NOMO-1 treated with DMSO at 0.1 percent for 48 hours (cell line): ENCODE results near the gene PKMYT1.

Experiments
- DNase-seq: peaks from one replicate; lab custom pipeline; 2025; ENCODE audit not compliant: unreplicated experiment; lab: John Stamatoyannopoulos, UW

The PKMYT1 gene

GRCh38 chr16:2974319-2975056 is 5.8 kb downstream of the PKMYT1 start:
- DNase-seq, result no peak

DNA sequence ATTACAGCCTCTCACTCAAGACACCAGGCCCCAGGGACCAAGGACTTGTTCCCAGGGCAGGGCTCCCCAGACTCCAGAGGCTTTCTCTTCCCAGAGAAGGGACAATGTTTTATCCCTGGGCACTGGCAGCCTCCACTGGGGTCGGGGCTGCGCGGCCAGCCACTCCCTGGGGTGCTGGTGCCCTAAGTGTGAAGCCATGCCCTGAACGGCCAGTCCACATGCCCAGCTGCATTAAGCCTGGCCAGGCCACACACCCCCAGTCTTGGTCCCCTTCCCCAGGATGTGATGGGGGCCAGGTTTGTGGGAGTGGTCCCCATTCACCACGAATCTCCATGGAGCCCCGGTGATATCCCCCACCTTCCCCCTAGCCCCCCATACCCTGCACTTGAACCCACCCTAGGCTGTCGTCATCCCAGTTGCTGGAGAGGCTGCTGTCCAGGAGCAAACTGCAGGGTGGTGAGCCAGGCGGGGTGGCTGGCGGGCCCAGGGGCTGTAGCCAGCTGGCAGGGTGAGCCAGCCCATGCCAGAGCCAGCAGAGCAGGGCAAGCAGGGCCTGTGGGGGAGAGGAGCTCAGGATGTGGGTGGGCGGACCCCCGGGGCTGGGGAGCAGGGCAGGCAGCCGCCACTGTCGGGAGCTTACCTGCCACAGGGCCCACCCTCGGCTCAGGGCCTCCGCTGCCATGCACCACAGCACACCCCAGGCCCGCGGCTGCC is 6.5 kb downstream of the PKMYT1 start:
- no peak for DNase-seq

DNA sequence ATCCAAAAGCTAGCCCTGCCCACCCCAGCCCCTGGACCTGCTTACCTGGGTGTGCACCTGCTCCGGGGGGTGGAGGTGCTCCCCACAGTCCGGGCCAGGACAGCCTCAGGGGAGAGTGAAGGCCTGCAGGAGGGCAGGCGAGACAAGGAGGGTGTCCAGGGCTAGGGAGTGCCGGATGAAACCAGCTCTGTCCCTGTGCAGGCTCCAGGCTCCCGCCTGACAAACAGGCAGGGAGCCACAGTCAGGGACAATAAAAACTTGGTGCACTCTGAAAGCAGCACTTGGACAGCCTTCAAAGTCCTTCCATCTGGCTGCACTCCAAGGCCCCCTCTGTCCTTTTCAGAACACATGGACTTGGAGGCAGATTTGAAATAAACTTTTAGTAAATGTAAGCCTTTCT is 7.2 kb downstream of the PKMYT1 start:
- DNase-seq, result no peak

DNA sequence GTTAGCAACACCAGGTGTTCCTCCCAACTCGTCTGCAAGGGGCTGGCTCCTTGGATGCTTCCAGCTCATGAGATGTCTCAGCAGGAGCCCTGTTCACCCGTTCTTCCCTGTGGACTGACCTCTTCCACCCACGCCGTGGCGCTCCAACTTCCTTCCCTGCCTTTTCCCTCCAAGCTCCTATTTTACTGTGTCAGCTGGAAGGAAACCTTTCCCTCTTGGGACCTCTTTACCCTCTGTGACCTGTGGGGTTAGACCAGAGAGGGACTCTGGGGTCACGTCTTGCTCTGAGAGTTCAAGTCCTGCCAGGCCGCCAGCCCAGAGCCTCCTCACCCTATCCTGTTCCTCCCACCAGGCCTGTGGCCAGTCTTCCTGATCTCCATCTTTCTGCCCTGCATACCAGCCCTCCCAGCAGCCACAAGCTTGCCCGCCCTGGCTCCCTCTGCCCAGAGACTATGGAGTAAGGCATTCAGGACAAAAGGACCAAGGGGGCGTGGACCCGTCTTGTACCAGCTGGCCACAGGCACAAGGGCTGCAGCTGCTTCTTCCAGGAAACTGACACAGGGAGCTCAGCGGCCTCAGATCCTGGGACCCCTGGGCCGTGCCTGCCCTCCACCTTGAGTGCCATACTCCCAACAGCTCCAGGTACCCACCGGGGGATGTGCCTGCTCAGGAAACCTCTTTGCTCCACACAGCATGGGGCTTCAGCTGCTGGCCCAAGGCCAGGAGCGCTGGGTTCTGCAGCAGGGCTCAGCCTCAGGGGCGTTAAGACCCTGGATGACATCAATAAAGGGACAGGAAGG is 8.1 kb downstream of the PKMYT1 start:
- no peak for DNase-seq

DNA sequence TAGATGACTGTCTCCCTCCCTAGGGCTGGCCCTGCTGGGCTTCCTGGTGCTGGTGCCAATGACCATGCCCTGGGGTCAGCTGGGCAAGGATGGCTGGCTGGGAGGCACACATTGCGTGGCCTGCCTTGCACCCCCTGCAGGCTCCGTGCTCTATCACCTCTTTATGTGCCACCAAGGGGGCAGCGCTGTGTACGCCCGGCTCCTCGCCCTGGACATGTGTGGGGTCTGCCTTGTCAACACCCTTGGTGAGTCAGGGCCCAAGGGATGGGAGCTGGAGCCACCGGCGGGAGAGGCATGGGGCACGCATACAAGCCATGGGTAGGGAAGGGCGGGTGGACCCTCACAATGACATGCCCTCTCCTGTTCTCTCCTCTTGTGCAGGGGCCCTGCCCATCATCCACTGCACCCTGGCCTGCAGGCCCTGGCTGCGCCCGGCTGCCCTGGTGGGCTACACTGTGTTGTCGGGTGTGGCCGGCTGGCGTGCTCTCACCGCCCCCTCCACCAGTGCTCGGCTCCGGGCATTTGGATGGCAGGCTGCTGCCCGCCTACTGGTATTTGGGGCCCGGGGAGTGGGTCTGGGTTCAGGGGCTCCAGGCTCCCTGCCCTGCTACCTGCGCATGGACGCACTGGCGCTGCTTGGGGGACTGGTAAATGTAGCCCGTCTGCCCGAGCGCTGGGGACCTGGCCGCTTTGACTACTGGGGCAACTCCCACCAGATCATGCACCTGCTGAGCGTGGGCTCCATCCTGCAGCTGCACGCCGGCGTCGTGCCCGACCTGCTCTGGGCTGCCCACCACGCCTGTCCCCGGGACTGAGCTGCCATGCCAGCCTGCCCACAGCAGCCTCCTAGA is 8.9 kb downstream of the PKMYT1 start:
- DNase-seq, result no peak

- DNase-seq, result no peak
These were observed 9.7 kb downstream of the PKMYT1 start for GRCh38 chr16:2970563-2970962.

GRCh38 chr16:2969545-2970521 is 10.4 kb downstream of the PKMYT1 start:
- DNase-seq, result peak; percentile 81

DNA sequence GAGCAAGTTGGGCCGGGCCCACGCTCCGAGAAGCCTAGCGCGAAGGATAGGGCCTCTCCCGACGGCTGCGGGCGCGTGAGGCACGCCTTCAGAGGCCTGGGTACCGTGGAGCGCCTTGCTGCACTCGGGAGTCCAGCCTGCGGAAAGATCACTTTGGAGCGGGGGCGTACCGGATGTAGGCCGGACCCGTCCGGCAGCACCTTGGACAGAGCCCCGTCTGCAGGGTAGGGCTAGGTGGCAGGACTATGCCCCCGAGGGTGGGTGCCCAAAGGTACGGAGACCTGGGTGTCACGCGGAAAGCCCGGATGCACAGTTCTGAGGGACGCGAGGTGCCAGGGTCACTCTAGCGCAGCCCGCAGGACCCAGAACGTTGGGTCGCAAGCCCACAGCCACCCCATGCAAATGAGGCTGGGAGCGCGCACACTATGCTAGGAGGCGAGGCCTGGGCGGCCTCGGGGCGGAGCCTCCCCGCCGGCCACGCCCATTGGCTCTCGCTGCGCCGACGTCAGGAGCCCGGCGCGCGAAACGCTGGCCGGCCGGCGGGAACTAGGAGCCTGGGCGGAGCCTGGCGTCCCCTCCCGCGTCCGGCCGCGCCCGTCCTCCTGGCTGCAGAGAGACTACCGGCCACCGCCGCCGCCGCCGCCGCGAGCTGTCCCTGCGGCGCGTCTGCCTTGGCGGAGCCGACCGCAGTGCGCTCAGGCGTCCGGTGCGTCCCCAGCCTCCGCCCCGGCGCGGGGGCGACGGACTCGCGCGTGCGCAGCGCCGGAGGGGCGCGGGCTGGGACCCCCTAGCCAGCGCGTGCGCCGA is 11.3 kb downstream of the PKMYT1 start, which contains the start of gene PAQR4:
Gene PAQR4 (plus strand): TSS at position 611 of the 807 bp plus-strand sequence. CDS start 327 bp downstream, outside the sequence.
- peak; percentile 87 for DNase-seq

- peak; percentile 65 for DNase-seq
These were observed 11.9 kb downstream of the PKMYT1 start for GRCh38 chr16:2968368-2968737.

GRCh38 chr16:2967721-2968161 is 12.5 kb downstream of the PKMYT1 start:
- no peak for DNase-seq

- no peak for DNase-seq
These were observed 13.0 kb downstream of the PKMYT1 start for GRCh38 chr16:2967211-2967631.

DNA sequence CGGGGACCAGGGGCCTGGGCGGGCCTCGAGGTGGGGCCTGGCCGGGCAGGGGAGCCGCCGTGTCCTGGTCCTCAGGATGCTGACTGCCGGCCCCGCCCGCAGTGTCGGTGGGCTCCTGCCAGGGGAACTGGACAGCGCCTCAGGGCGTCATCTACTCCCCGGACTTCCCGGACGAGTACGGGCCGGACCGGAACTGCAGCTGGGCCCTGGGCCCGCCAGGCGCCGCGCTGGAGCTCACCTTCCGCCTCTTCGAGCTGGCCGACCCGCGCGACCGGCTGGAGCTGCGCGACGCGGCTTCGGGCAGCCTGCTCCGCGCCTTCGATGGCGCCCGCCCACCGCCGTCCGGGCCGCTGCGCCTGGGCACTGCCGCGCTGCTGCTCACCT is 13.4 kb downstream of the PKMYT1 start:
- no peak for DNase-seq

DNA sequence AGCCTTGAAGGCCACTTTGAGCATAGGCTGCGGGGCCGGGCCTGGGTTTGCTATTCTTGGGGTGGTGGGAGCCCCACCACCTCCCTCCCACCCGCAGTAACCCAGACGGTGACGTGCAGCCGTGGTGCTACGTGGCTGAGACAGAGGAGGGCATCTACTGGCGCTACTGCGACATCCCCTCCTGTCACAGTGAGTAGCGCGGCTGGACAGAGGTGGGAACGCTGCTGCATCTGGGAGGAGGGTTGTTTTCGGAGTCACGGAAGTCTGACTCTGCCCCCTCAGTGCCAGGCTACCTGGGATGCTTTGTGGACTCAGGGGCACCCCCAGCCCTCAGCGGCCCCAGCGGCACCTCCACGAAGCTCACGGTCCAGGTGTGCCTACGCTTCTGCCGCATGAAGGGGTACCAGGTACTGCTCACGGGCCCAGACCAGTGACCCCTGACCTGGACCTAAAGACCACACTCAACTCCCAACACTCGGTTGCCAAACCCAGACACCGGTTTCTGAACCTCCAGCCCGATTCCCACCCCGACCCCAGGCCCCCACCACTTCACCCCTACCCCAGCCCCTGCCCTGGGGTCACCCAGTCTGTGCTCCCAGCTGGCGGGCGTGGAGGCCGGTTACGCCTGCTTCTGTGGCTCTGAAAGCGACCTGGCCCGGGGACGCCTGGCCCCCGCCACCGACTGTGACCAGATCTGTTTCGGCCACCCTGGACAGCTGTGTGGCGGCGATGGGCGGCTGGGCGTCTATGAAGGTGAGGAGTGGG is 14.0 kb downstream of the PKMYT1 start:
- DNase-seq, result no peak

DNA sequence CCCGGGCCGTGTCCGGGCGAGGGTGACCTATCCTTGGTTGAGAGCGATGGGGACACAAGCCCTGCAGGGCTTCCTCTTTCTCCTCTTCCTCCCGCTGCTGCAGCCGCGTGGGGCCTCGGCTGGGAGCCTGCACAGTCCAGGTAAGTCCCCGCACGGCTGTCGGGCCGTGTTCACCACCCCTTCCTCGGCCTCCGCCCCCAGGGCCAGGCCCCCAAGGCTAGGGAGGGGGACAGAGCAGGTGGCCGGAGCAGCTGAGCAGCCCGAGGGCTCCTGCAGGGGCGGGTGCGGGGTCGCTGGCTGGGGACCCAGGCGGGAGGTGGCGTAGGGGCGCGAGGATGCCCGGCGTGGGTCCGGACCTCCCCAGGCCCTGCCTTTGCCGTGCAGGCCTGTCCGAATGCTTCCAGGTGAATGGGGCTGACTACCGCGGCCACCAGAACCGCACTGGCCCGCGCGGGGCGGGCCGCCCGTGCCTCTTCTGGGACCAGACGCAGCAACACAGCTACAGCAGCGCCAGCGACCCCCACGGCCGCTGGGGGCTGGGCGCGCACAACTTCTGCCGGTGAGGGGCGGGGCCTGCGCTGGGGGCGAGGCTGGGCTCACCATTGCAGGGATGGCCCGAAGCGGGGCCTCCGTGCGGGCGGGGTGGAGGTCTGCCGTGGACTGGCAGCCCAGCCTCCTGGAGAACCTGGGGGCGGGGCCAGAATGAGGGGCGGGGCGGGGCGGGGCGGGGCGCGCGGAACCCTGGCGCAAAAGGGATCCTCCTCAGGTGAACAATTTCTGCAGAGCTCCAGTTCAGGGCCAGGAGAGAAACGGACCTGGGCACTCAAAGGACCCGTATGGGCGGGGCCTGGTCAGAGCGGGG is 15.5 kb downstream of the PKMYT1 start:
- DNase-seq, result peak; percentile 80

- DNase-seq, result no peak
These were observed 16.3 kb downstream of the PKMYT1 start, which contains the start of gene KREMEN2 for GRCh38 chr16:2963723-2964474. Gene KREMEN2 (plus strand): TSS chr16:2964275. CDS start chr16:2964521, 246 bp downstream.

- no peak for DNase-seq
These were observed 17.0 kb downstream of the PKMYT1 start for GRCh38 chr16:2963074-2963722.
